Body of pancreas (tissue), 4 donors: ENCODE measurements around the gene LONRF2.

ENCODE experiments used
- POLR2A ChIP-seq, 3 donors: fragments of 450-650 bp; IDR thresholded peaks; one replicate each; pipeline ENCODE4 v1.6.1; 2016; ENCODE audit warnings: antibody characterized with exemption in 3 of 3, mild to moderate bottlenecking in 2 of 3
- TF ChIP-seq, protein P1 (sequence below), 7 experiments: fragments of 450-650 bp in 4 of 7; fragments of 200-600 bp in 3 of 7; sonication (generic) in 3 of 7; IDR thresholded peaks; one replicate each; pipeline ENCODE4 v1.5.1; 2016 to 2019; ENCODE audit warnings: antibody characterized with exemption in 7 of 7

DNA sequence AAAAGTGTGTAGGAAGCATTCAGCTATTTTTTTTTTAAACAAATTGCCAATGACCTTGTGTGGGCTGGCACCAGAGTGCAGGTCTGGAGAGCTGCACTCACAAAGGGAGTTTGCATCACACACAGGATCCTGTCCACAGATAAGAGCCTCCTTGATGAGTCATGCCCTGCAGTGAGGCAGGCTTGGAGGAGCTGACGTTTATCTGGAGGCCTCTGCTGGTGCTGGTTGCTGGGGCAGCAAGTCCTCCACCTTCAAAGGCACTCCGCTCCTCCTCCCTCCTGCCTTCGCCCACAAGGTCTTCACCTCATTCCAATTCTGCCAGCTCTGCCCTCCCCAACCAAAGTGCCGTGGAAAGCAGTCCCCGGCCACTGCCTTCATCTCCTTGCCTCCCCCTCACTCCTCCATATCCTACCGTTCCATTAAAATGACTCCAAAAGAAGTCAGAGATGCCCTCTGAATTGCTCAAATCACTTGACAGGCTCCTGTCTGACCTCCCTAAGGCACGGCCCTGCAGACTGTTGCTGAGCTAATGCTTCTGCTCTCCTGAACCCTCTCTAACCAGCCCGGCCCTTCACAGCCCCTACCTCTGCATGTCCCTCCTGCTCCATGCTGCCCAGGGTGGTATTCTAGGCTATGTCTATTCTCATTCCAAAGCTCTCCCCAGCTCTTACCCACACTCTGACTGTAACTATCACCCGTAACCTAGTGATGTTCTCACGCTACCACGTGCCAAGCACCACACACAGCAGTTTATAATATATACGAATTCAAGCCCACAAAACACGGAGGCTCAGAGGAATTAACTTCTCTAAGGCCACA lies 30.9 kb downstream of the LONRF2 start:
- TF ChIP-seq, protein P1, sequence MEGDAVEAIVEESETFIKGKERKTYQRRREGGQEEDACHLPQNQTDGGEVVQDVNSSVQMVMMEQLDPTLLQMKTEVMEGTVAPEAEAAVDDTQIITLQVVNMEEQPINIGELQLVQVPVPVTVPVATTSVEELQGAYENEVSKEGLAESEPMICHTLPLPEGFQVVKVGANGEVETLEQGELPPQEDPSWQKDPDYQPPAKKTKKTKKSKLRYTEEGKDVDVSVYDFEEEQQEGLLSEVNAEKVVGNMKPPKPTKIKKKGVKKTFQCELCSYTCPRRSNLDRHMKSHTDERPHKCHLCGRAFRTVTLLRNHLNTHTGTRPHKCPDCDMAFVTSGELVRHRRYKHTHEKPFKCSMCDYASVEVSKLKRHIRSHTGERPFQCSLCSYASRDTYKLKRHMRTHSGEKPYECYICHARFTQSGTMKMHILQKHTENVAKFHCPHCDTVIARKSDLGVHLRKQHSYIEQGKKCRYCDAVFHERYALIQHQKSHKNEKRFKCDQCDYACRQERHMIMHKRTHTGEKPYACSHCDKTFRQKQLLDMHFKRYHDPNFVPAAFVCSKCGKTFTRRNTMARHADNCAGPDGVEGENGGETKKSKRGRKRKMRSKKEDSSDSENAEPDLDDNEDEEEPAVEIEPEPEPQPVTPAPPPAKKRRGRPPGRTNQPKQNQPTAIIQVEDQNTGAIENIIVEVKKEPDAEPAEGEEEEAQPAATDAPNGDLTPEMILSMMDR (IDR thresholded peaks at IDR 0.05) = no peak
- no peak for TF ChIP-seq POLR2A (IDR thresholded peaks at IDR 0.05)
